Liver (tissue), 3 donors: ENCODE data around the gene SIRPA.

ENCODE experiments used
- EGR1 ChIP-seq, 2 donors: IDR thresholded peaks; 2 replicates each; pipeline ENCODE4 v1.6.1; 2016 to 2018; ENCODE audit warnings: antibody characterized with exemption in 2 of 2, low read depth in 2 of 2
- TAF1 ChIP-seq: conservative IDR thresholded peaks from 2 replicates; pipeline ENCODE4 v1.6.1; 2016; ENCODE audit warnings: antibody characterized with exemption, mild to moderate bottlenecking
- ZBTB33 ChIP-seq: IDR thresholded peaks from 2 replicates; pipeline ENCODE4 v1.6.1; 2016; ENCODE audit warnings: antibody characterized with exemption
- TF ChIP-seq, protein P1 (sequence below): fragments of 150-350 bp; IDR thresholded peaks from 2 replicates; pipeline ENCODE4 v1.5.1; 2017; ENCODE audit warnings: improper control_type of control experiment, low read depth, low read length; ENCODE audit not compliant: missing input control
- donor health status: healthy.
- donor health status: healthy.

- TF ChIP-seq TAF1 (no peak), ZBTB33 (no peak), EGR1 (IDR thresholded peaks at IDR 0.05; ENCODE audit: low read depth in 2 of 2) (no peak)
- TF ChIP-seq, protein P1, sequence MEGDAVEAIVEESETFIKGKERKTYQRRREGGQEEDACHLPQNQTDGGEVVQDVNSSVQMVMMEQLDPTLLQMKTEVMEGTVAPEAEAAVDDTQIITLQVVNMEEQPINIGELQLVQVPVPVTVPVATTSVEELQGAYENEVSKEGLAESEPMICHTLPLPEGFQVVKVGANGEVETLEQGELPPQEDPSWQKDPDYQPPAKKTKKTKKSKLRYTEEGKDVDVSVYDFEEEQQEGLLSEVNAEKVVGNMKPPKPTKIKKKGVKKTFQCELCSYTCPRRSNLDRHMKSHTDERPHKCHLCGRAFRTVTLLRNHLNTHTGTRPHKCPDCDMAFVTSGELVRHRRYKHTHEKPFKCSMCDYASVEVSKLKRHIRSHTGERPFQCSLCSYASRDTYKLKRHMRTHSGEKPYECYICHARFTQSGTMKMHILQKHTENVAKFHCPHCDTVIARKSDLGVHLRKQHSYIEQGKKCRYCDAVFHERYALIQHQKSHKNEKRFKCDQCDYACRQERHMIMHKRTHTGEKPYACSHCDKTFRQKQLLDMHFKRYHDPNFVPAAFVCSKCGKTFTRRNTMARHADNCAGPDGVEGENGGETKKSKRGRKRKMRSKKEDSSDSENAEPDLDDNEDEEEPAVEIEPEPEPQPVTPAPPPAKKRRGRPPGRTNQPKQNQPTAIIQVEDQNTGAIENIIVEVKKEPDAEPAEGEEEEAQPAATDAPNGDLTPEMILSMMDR: no peak
These were observed 23.4 kb downstream of the SIRPA start for GRCh38 chr20:1918491-1919165.
